ENCODE data around the gene EIF4A2.

Gene EIF4A2

GRCh38 chr3:186783058-186783730 is at the start of gene EIF4A2:
Gene EIF4A2, plus strand, starts transcription at chr3:186783577. Its CDS starts 34 bp downstream, at chr3:186783611.
- H3K4me3 ChIP-seq (ENCODE audit: control insufficient read depth, low read depth, low read length), result peak within 1 kb of the TSS; percentile 100
- peak; percentile 84 for DNase-seq (ENCODE audit: low read depth)
- no peak for TF ChIP-seq CTCF (conservative IDR thresholded peaks at IDR 0.05; ENCODE audit: control insufficient read depth, insufficient read depth, low read depth, low read length)

GRCh38 chr3:186742618-186743380 is 40.6 kb upstream of the EIF4A2 start:
- no peak overlapping the region for H3K4me3 ChIP-seq (ENCODE audit: control insufficient read depth, low read depth, low read length)
- DNase-seq (ENCODE audit: low read depth), result no peak

GRCh38 chr3:186743666-186744065 is 39.7 kb upstream of the EIF4A2 start:
- no peak for DNase-seq (ENCODE audit: low read depth)
- no peak for TF ChIP-seq CTCF (conservative IDR thresholded peaks at IDR 0.05; ENCODE audit: control insufficient read depth, insufficient read depth, low read depth, low read length)
- H3K4me3 ChIP-seq (ENCODE audit: control insufficient read depth, low read depth, low read length), result no peak overlapping the region

More at GRCh38 chr3:186742618-186743380, 40.6 kb upstream of the EIF4A2 start:
- TF ChIP-seq CTCF (conservative IDR thresholded peaks at IDR 0.05; ENCODE audit: control insufficient read depth, insufficient read depth, low read depth, low read length), result no peak

- DNase-seq (ENCODE audit: low read depth), result peak; percentile 43
- H3K4me3 ChIP-seq (ENCODE audit: control insufficient read depth, low read depth, low read length), result no peak overlapping the region
- TF ChIP-seq CTCF (conservative IDR thresholded peaks at IDR 0.05; ENCODE audit: control insufficient read depth, insufficient read depth, low read depth, low read length), result no peak
Measured at GRCh38 chr3:186746008-186746407, 37.4 kb upstream of the EIF4A2 start.

- H3K4me3 ChIP-seq (ENCODE audit: control insufficient read depth, low read depth, low read length), result no peak overlapping the region
- DNase-seq (ENCODE audit: low read depth), result no peak
- no peak for TF ChIP-seq CTCF (conservative IDR thresholded peaks at IDR 0.05; ENCODE audit: control insufficient read depth, insufficient read depth, low read depth, low read length)
Measured at GRCh38 chr3:186750316-186750715, 33.1 kb upstream of the EIF4A2 start.

- H3K4me3 ChIP-seq (ENCODE audit: control insufficient read depth, low read depth, low read length), result no peak overlapping the region
- TF ChIP-seq CTCF (conservative IDR thresholded peaks at IDR 0.05; ENCODE audit: control insufficient read depth, insufficient read depth, low read depth, low read length), result no peak
Measured at GRCh38 chr3:186751480-186751879, 31.9 kb upstream of the EIF4A2 start.

More at GRCh38 chr3:186751480-186751879, 31.9 kb upstream of the EIF4A2 start:
- DNase-seq (ENCODE audit: low read depth), result no peak

All from fibroblast of mammary gland (primary cell).